ENCODE results near the gene FBXO7.
A peak's percentile ranks its signal among the peaks of the same experiment; 100 is the strongest.

FBXO7 gene

DNA sequence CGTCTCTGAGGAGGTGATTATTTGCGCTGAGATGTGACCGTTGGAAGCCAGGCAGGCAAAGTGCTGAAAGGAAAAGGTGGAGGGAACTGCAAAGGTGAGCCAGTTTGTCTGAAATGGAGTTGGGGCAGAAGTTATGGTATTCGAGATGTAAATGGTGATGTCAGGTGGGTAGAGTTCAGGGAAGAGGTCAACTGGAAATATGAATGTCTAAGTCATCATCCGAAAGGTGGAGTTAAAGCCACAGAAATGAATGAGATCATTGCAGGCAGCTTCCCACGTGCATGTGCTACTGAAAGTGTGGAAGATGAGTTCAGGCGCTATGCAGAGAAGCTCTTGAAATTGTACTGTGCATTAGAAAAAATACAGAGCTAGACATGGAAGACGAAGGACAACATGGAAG, 8.1 kb upstream of the FBXO7 start:
- no peak for TF ChIP-seq EZH2phosphoT487 (conservative IDR thresholded peaks at IDR 0.05; ENCODE audit: low read length)
- TF ChIP-seq, protein P1, sequence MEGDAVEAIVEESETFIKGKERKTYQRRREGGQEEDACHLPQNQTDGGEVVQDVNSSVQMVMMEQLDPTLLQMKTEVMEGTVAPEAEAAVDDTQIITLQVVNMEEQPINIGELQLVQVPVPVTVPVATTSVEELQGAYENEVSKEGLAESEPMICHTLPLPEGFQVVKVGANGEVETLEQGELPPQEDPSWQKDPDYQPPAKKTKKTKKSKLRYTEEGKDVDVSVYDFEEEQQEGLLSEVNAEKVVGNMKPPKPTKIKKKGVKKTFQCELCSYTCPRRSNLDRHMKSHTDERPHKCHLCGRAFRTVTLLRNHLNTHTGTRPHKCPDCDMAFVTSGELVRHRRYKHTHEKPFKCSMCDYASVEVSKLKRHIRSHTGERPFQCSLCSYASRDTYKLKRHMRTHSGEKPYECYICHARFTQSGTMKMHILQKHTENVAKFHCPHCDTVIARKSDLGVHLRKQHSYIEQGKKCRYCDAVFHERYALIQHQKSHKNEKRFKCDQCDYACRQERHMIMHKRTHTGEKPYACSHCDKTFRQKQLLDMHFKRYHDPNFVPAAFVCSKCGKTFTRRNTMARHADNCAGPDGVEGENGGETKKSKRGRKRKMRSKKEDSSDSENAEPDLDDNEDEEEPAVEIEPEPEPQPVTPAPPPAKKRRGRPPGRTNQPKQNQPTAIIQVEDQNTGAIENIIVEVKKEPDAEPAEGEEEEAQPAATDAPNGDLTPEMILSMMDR (IDR thresholded peaks at IDR 0.05; ENCODE audit: insufficient read depth, low read length, poor library complexity, severe bottlenecking): no peak

GRCh38 chr22:32469799-32470212, 4.8 kb upstream of the FBXO7 start:
- no peak overlapping the region for H3K27ac ChIP-seq (ENCODE audit: low read depth, low read length)
- H2AFZ ChIP-seq (ENCODE audit: low read depth, low read length, severe bottlenecking): no peak overlapping the region
- H3K9ac ChIP-seq (ENCODE audit: low read length): no peak overlapping the region
- H3K4me2 ChIP-seq (ENCODE audit: low read depth, low read length, poor library complexity, severe bottlenecking): no peak overlapping the region
- no peaks in the 10 kb centered on the region for H4K20me1 ChIP-seq (ENCODE audit: low read depth, low read length)
- H3K36me3 ChIP-seq (ENCODE audit: low read length): no peaks in the 10 kb centered on the region
- H3K9me2 ChIP-seq (replicated peaks; ENCODE audit: insufficient read depth, low read length): no peaks in the 10 kb centered on the region
- no peaks in the 10 kb centered on the region for H3K9me3 ChIP-seq (ENCODE audit: insufficient read depth, low read length)
- 0 out of 2 replicates have a peak, but pooled peaks cover 4% of the 10 kb centered on the region for H3K79me2 ChIP-seq (ENCODE audit: insufficient read depth, low read length)
- H3K27me3 ChIP-seq (ENCODE audit: low read length): no peaks in the 10 kb centered on the region
- H3K4me3 ChIP-seq (ENCODE audit: insufficient read depth, low read length, poor library complexity, severe bottlenecking): no peak overlapping the region
- TF ChIP-seq EZH2phosphoT487 (conservative IDR thresholded peaks at IDR 0.05; ENCODE audit: low read length): no peak
- TF ChIP-seq, protein P1 (IDR thresholded peaks at IDR 0.05; ENCODE audit: insufficient read depth, low read length, poor library complexity, severe bottlenecking): no peak
- H3F3A ChIP-seq (ENCODE audit: insufficient read depth): no peaks in the 10 kb centered on the region

More for the DNA sequence above, 8.1 kb upstream of the FBXO7 start:
- no peaks in the 10 kb centered on the region for H4K20me1 ChIP-seq (ENCODE audit: low read depth, low read length)
- H3K79me2 ChIP-seq (ENCODE audit: insufficient read depth, low read length): no peaks in the 10 kb centered on the region
- no peaks in the 10 kb centered on the region for H3F3A ChIP-seq (ENCODE audit: insufficient read depth)
- no peaks in the 10 kb centered on the region for H3K9me2 ChIP-seq (replicated peaks; ENCODE audit: insufficient read depth, low read length)
- no peak overlapping the region for H3K4me3 ChIP-seq (ENCODE audit: insufficient read depth, low read length, poor library complexity, severe bottlenecking)
- H3K27me3 ChIP-seq (ENCODE audit: low read length): no peaks in the 10 kb centered on the region
- no peaks in the 10 kb centered on the region for H3K9me3 ChIP-seq (ENCODE audit: insufficient read depth, low read length)
- no peak overlapping the region for H3K27ac ChIP-seq (ENCODE audit: low read depth, low read length)
- no peak overlapping the region for H3K4me2 ChIP-seq (ENCODE audit: low read depth, low read length, poor library complexity, severe bottlenecking)
- H3K36me3 ChIP-seq (ENCODE audit: low read length): no peaks in the 10 kb centered on the region
- H2AFZ ChIP-seq (ENCODE audit: low read depth, low read length, severe bottlenecking): no peak overlapping the region
- no peak overlapping the region for H3K9ac ChIP-seq (ENCODE audit: low read length)

DNA sequence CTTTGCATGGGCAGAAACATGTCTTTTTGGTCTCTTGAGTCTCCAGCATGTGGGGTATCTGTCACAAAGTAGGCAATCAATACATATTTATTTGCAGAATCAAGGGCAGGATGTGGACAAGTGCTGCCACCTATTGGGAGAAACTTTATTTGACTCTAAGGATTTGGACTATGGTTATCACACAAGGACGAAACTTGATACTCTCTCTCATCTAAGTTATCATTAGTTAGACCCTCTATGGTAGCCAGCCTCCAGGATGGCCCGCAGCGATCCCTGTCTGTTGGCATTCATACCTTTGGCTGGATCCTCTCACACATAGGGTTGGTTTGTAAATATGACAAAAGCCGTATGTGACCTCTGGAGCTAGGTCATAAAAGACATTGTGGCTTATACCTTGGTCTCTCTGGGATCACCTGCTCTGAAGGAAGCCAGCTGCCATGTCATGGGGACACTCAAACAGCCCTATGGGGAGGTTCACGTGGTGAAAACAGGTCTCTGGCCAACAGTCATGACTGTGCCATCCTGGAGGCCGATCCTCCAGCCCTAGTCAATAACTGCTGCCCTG, 1.1 kb upstream of the FBXO7 start:
- Histone ChIP-seq H3K36me3 (ENCODE audit: low read length) (no peaks in the 10 kb centered on the region), H3K9ac (ENCODE audit: low read length) (peak overlapping the region; percentile 81), H4K20me1 (ENCODE audit: low read depth, low read length) (peaks cover 21% of the 10 kb centered on the region), H3K27ac (ENCODE audit: low read depth, low read length) (no peak overlapping the region), H2AFZ (ENCODE audit: low read depth, low read length, severe bottlenecking) (peak overlapping the region; percentile 68), H3K9me2 (replicated peaks; ENCODE audit: insufficient read depth, low read length) (no peaks in the 10 kb centered on the region), H3K9me3 (ENCODE audit: insufficient read depth, low read length) (no peaks in the 10 kb centered on the region), H3K79me2 (ENCODE audit: insufficient read depth, low read length) (peaks cover 38% of the 10 kb centered on the region), H3K27me3 (ENCODE audit: low read length) (no peaks in the 10 kb centered on the region), H3F3A (ENCODE audit: insufficient read depth) (no peaks in the 10 kb centered on the region), H3K4me3 (ENCODE audit: insufficient read depth, low read length, poor library complexity, severe bottlenecking) (peak overlapping the region; percentile 95), H3K4me2 (ENCODE audit: low read depth, low read length, poor library complexity, severe bottlenecking) (peak overlapping the region; percentile 97)
- no peak for TF ChIP-seq EZH2phosphoT487 (conservative IDR thresholded peaks at IDR 0.05; ENCODE audit: low read length)
- TF ChIP-seq, protein P1 (IDR thresholded peaks at IDR 0.05; ENCODE audit: insufficient read depth, low read length, poor library complexity, severe bottlenecking): peak; percentile 65
